Measurements from ENCODE around the gene FAN1.

FAN1 gene

GRCh38 chr15:30917675-30918074 lies 14.0 kb downstream of the FAN1 start:
- no peak for TF ChIP-seq CTCF (IDR thresholded peaks at IDR 0.05; ENCODE audit: control extremely low read depth, extremely low read depth, low read depth, missing control alignments)
- no peak for DNase-seq (ENCODE audit: extremely low spot score)
- ChIA-PET CTCF (interaction anchor here (0.9 to 2.3 kb wide), 5 partner anchors 10 to 256 kb away, joined by 3 to 7 read pairs (median 4); no protein-coding TSS in a partner anchor), POLR2A (no interaction called here)

GRCh38 chr15:30918366-30918765 lies 14.7 kb downstream of the FAN1 start:
- ChIA-PET CTCF (interaction anchor here (1.4 to 2.3 kb wide), 4 partner anchors 13 to 211 kb away, joined by 3 to 7 read pairs (median 4); no protein-coding TSS in a partner anchor), POLR2A (no interaction called here)
- no peak for TF ChIP-seq CTCF (IDR thresholded peaks at IDR 0.05; ENCODE audit: control extremely low read depth, extremely low read depth, low read depth, missing control alignments)

DNA sequence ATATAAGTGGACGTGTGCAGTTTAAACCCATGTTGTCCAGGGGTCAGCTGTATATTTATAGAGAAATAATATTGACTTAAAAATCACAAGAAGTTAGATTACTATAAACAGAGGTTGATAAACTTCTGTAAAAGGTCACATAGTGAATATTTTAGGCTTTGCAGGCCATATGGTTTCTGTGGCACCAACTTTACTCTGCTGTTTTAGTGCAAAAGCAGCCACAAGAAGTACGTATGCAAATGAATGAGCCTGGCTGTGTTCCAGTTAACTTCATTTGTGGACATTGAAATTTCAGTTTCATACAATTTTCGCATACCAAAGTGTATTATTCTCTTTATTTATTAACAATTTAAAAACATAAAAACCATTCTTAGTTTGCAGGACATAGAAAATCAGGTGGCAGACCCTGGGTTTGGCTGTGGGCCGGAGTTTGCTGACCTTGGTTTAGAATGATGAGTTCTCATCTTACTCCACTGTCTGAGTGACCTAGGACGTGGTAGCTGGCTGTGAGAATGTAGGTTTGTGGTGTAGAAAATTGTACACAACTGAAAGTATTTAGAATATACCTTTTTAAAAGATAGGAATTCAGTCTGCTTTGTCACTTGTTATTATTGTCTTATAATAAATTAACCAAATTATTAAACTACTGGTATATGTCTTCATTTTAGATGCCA lies 16.3 kb downstream of the FAN1 start:
- no peak for DNase-seq (ENCODE audit: extremely low spot score)
- ChIA-PET POLR2A (interaction anchor here (0.6 kb wide), 1 partner anchor 12 kb away, joined by 3 read pairs; no protein-coding TSS in a partner anchor), CTCF (interaction anchor here (1.3 to 1.4 kb wide), 2 partner anchors 9 to 48 kb away, joined by 3 read pairs; no protein-coding TSS in a partner anchor)
- no peak for TF ChIP-seq CTCF (IDR thresholded peaks at IDR 0.05; ENCODE audit: control extremely low read depth, extremely low read depth, low read depth, missing control alignments)

More at GRCh38 chr15:30918366-30918765, 14.7 kb downstream of the FAN1 start:
- DNase-seq (ENCODE audit: extremely low spot score), result no peak

DNA sequence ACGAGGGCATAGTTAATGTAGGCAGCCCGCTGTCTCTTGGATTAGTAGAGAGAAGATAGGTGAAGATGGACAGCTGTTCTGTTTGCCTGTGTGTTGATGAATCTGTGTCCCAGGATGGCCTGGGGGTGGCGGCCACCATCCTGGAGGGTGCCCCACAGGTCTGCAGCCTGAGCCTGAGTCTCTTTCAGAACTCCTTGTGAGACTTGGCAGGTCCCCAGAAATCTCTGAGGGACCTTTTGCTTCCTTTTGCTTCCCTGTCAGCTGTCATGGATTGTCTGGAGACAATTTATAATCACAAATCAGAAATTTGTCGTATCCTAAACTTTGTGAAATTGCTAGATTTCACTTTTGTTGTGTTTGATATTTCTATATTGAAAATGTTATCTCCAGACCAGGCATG lies 17.4 kb downstream of the FAN1 start:
- ChIA-PET POLR2A (interaction anchor here (0.8 kb wide), 1 partner anchor 11 kb away, joined by 6 read pairs; no protein-coding TSS in a partner anchor), CTCF (interaction anchor here (1.3 kb wide), 1 partner anchor 8 kb away, joined by 3 read pairs; no protein-coding TSS in a partner anchor)
- no peak for TF ChIP-seq CTCF (IDR thresholded peaks at IDR 0.05; ENCODE audit: control extremely low read depth, extremely low read depth, low read depth, missing control alignments)
- no peak for DNase-seq (ENCODE audit: extremely low spot score)

- POLR2A ChIA-PET, result interaction anchor here (0.8 kb wide), 1 partner anchor 10 kb away, joined by 6 read pairs; no protein-coding TSS in a partner anchor
- no peak for DNase-seq (ENCODE audit: extremely low spot score)
- CTCF ChIA-PET, result no interaction called here
- no peak for TF ChIP-seq CTCF (IDR thresholded peaks at IDR 0.05; ENCODE audit: control extremely low read depth, extremely low read depth, low read depth, missing control alignments)
Measured at GRCh38 chr15:30921781-30922479, 18.2 kb downstream of the FAN1 start.

DNA sequence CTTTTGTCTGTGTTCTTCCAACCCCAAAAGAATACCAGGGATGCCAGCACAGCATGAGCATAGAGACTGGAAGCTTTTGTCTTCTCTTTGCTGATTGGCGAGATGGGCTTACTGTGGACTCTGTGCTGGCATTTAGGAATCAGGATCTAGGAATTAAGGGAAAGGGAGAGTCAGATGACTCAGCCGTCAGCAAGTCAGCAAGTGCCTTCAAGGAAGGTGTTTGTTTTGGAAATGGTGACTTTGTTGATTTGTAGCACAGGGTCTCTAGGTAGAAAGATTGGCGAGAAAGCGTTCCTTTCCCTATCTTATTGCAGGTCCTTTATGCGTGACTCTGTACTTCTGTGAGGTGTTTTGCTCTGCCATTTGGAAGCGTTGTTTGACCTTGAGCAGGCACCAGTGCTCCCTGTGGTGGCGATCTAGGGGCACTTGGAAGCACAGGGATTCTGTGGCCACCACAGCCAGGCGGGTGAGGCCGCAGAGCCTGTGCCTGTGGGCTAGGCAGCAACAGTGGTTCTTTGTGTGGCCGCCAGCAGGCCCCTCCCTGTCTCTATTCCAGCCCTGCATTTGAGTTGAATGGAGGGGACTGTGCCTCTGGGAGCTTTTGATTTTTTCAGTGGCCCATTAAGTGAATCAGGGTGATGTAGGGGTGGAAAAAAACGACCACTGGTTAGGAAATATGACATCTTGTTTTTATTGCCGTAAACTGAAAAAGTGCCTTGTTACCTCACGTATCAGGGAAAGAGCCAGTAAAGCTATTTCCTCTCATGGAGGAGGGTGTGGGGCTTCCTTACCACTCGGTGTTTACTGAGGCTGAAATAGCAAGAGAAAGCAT lies 19.0 kb downstream of the FAN1 start:
- no peak for DNase-seq (ENCODE audit: extremely low spot score)
- ChIA-PET CTCF (interaction anchor here (0.8 to 1.8 kb wide), 3 partner anchors 20 to 102 kb away, joined by 3 to 6 read pairs (median 3); no protein-coding TSS in a partner anchor), POLR2A (no interaction called here)
- no peak for TF ChIP-seq CTCF (IDR thresholded peaks at IDR 0.05; ENCODE audit: control extremely low read depth, extremely low read depth, low read depth, missing control alignments)
